Measurements from ENCODE around the gene CPXM1. TPM values are rescaled to one million over a fixed set of nuclear protein-coding genes. Genes with fewer than 3 reads are reported as not detected.

Gene CPXM1
- total and polyA plus RNA-seq, 9 of the 15 experiments (the other 6 are each of a cell fraction or from before 2014, with no cell fraction given): 0.04 to 1.1 (median 0.37) TPM; not detected in 2

DNA sequence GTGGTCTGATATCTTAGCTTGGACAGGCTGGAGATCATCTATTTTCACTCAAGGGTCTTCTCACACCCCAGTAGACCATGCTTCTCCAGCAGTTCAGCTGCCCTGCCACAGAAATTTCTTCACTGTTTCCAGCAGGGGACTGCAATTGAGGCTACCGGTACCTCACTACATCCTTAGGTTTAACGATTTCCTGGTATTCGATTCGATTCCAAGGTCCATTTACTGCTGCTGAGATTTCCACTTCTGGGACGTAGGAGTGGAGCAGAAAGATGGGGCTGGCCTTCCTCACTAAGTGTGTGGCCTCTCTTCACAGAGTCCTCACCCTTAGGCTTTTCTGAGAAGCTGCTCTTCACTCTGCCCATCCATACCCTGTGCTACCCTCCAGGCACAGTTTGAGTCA is 46.3 kb upstream of the CPXM1 start:
- Histone ChIP-seq H3K36me3 (ENCODE audit: control insufficient read depth, insufficient read depth, low read length) (no peaks in the 10 kb centered on the region), H3K9me3 (replicated peaks; ENCODE audit: control insufficient read depth, insufficient read depth, low read depth, low read length) (no peaks in the 10 kb centered on the region), H4K20me1 (replicated peaks; ENCODE audit: control insufficient read depth, insufficient read depth, low read length) (no peaks in the 10 kb centered on the region), H3K4me2 (ENCODE audit: insufficient read depth, low read length) (no peak overlapping the region), H3K27ac (ENCODE audit: extremely low read depth, low read depth, low read length) (no peak overlapping the region), H3K4me1 (replicated peaks in 1 of 2; ENCODE audit: control insufficient read depth in 2 of 2, insufficient read depth in 2 of 2, low read length in 2 of 2) (peaks cover under 1 to 2% of the 10 kb centered on the region in 2 experiments; a peak in 2 of 5 replicates), H3K9ac (ENCODE audit: insufficient read depth in 1 of 2, low read depth in 2 of 2, low read length in 2 of 2) (no peak overlapping the region), H3K4me3 (no peak overlapping the region), H2AFZ (ENCODE audit: low read depth, low read length) (no peak overlapping the region), H3K27me3 (ENCODE audit: control insufficient read depth in 2 of 2, insufficient read depth in 2 of 2, low read length in 2 of 2) (no peaks in the 10 kb centered on the region), H3K9me1 (ENCODE audit: control insufficient read depth, insufficient read depth, low read length) (no peaks in the 10 kb centered on the region), H3K79me2 (ENCODE audit: control insufficient read depth, insufficient read depth, low read length) (no peaks in the 10 kb centered on the region)
- TF ChIP-seq ZKSCAN1 (IDR thresholded peaks at IDR 0.05; ENCODE audit: low read depth, low read length): no peak
- no peak for TF ChIP-seq ARHGAP35 (IDR thresholded peaks at IDR 0.05; ENCODE audit: partially characterized antibody)
- TF ChIP-seq HNRNPK (IDR thresholded peaks at IDR 0.05; ENCODE audit: low read depth, low read length, poor library complexity, severe bottlenecking): no peak
- no peak for TF ChIP-seq ZKSCAN3 (CRISPR knock-in tag; IDR thresholded peaks at IDR 0.05)
- no peak for TF ChIP-seq ILF3 (IDR thresholded peaks at IDR 0.05; ENCODE audit: borderline replicate concordance)
- TF ChIP-seq, protein P1, sequence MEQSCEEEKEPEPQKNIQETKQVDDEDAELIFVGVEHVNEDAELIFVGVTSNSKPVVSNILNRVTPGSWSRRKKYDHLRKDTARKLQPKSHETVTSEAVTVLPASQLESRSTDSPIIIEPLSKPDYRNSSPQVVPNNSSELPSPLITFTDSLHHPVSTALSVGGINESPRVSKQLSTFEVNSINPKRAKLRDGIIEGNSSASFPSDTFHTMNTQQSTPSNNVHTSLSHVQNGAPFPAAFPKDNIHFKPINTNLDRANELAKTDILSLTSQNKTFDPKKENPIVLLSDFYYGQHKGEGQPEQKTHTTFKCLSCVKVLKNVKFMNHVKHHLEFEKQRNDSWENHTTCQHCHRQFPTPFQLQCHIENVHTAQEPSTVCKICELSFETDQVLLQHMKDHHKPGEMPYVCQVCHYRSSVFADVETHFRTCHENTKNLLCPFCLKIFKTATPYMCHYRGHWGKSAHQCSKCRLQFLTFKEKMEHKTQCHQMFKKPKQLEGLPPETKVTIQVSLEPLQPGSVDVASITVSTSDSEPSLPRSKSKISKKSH (CRISPR knock-in tag; IDR thresholded peaks at IDR 0.05): no peak
- TF ChIP-seq CBFB (CRISPR knock-in tag; IDR thresholded peaks at IDR 0.05): no peak
- TF ChIP-seq, protein P2, sequence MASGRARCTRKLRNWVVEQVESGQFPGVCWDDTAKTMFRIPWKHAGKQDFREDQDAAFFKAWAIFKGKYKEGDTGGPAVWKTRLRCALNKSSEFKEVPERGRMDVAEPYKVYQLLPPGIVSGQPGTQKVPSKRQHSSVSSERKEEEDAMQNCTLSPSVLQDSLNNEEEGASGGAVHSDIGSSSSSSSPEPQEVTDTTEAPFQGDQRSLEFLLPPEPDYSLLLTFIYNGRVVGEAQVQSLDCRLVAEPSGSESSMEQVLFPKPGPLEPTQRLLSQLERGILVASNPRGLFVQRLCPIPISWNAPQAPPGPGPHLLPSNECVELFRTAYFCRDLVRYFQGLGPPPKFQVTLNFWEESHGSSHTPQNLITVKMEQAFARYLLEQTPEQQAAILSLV (tag; IDR thresholded peaks at IDR 0.05): no peak
- no peak for TF ChIP-seq RFX7 (CRISPR knock-in tag; IDR thresholded peaks at IDR 0.05)
- TF ChIP-seq CCAR2 (IDR thresholded peaks at IDR 0.05; ENCODE audit: low read depth, low read length): no peak
- no peak for TF ChIP-seq ZNF134 (CRISPR knock-in tag; conservative IDR thresholded peaks at IDR 0.05)
- TF ChIP-seq RAD21 (CRISPR knock-in tag; conservative IDR thresholded peaks at IDR 0.05 in 1 of 2, IDR thresholded peaks at IDR 0.05 in 1 of 2): no peak
- no peak for TF ChIP-seq POLR2B (IDR thresholded peaks at IDR 0.05; ENCODE audit: low read depth, partially characterized antibody)
- TF ChIP-seq, protein P3, sequence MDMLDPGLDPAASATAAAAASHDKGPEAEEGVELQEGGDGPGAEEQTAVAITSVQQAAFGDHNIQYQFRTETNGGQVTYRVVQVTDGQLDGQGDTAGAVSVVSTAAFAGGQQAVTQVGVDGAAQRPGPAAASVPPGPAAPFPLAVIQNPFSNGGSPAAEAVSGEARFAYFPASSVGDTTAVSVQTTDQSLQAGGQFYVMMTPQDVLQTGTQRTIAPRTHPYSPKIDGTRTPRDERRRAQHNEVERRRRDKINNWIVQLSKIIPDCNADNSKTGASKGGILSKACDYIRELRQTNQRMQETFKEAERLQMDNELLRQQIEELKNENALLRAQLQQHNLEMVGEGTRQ (CRISPR knock-in tag; IDR thresholded peaks at IDR 0.05): no peak
- no peak for TF ChIP-seq MAFK (IDR thresholded peaks at IDR 0.05; ENCODE audit: low read length)
- TF ChIP-seq, protein P4, sequence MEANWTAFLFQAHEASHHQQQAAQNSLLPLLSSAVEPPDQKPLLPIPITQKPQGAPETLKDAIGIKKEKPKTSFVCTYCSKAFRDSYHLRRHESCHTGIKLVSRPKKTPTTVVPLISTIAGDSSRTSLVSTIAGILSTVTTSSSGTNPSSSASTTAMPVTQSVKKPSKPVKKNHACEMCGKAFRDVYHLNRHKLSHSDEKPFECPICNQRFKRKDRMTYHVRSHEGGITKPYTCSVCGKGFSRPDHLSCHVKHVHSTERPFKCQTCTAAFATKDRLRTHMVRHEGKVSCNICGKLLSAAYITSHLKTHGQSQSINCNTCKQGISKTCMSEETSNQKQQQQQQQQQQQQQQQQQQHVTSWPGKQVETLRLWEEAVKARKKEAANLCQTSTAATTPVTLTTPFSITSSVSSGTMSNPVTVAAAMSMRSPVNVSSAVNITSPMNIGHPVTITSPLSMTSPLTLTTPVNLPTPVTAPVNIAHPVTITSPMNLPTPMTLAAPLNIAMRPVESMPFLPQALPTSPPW (CRISPR knock-in tag; IDR thresholded peaks at IDR 0.05): no peak
- TF ChIP-seq GABPA (tag; conservative IDR thresholded peaks at IDR 0.05; ENCODE audit: low read depth): no peak
- TF ChIP-seq MEF2D (tag; conservative IDR thresholded peaks at IDR 0.05; ENCODE audit: low read depth): no peak
- TF ChIP-seq NR2F6 (CRISPR knock-in tag; IDR thresholded peaks at IDR 0.05): no peak
- TF ChIP-seq HDAC6 (IDR thresholded peaks at IDR 0.05; ENCODE audit: low read depth, low read length): no peak
- DNase-seq (ENCODE audit: extremely low read depth in 1 of 4, low spot score in 3 of 4): no peak
- ChIA-PET POLR2A (no interaction called here), CTCF (ENCODE audit: low intra/inter-chr PET ratio) (no interaction called here)
- no peak for ATAC-seq
- 60% methylated on average over 5 of the region's 5 CpGs for WGBS (ENCODE audit: insufficient coverage, low coverage, missing lambda C conversion rate)
- BruUV-seq (replicated peaks): no TSS peak
- FAIRE-seq: no peak
- in situ Hi-C loops (cut with MboI) (loop anchor here (5.0 kb wide), 1 partner anchor 89 kb away; no protein-coding TSS in a partner anchor), intact Hi-C loops (cut with micrococcal nuclease) (no loop called here)

All from K562 (cell line).